HEK293 (cell line): ENCODE results near the gene FOSB.
A peak's percentile ranks its signal among the peaks of the same experiment; 100 is the strongest.

Source experiments
- CTCF ChIA-PET: fragments of 350-600 bp; formaldehyde crosslinking; extraction: SDS; loops from one replicate; lab custom pipeline; 2021; ENCODE audit warnings: antibody characterized with exemption; lab: Yijun Ruan, JAX
- POLR2A ChIA-PET: fragments of 300-600 bp; formaldehyde crosslinking; extraction: SDS; loops from one replicate; lab custom pipeline; 2020; ENCODE audit warnings: antibody characterized with exemption, inconsistent platforms; lab: Yijun Ruan, JAX
- H3K27ac ChIP-seq: fragments of 200-500 bp; sonication (Bioruptor generic); 2 replicates; pipeline ENCODE4 v1.5.1; 2014; ENCODE audit warnings: low read depth, low read length, control low read depth, inconsistent platforms; ENCODE audit errors: extremely low read depth
- H3K36me3 ChIP-seq, 2 experiments: fragments of 200-500 bp in 1 of 2; sonication (Bioruptor generic) in 1 of 2; 1 replicate in 1 of 2; 2 replicates in 1 of 2; pipeline ENCODE4 v1.5.1; 2014 to 2017; ENCODE audit warnings: inconsistent platforms in 2 of 2, low read length in 2 of 2; ENCODE audit not compliant: control insufficient read depth in 2 of 2, insufficient read depth in 1 of 2
- H3K4me1 ChIP-seq: fragments of 200-500 bp; sonication (Bioruptor generic); 2 replicates; pipeline ENCODE4 v1.5.1; 2014; ENCODE audit warnings: mild to moderate bottlenecking, low read length, inconsistent platforms; ENCODE audit not compliant: control insufficient read depth, insufficient read depth
- H3K4me3 ChIP-seq: 2 replicates; pipeline ENCODE4 v1.5.1; 2011; ENCODE audit warnings: low read depth, mild to moderate bottlenecking, control low read depth, low read length, moderate library complexity
- H3K9me3 ChIP-seq: fragments of 200-500 bp; sonication (Bioruptor generic); 2 replicates; pipeline ENCODE4 v1.5.1; 2014; ENCODE audit warnings: low read depth, low read length, inconsistent platforms; ENCODE audit not compliant: control insufficient read depth, insufficient read depth
- BCL11A ChIP-seq: fragments of 450-650 bp; formaldehyde crosslinking; IDR thresholded peaks from 2 replicates; pipeline ENCODE4 v1.5.1; 2016; ENCODE audit warnings: low read depth, missing biosample characterization, missing genetic modification characterization
- BCL11B ChIP-seq: fragments of 450-650 bp; formaldehyde crosslinking; IDR thresholded peaks from 2 replicates; pipeline ENCODE4 v1.5.1; 2016; ENCODE audit warnings: low read depth, missing biosample characterization, missing genetic modification characterization
- GLIS1 ChIP-seq: fragments of 450-650 bp; formaldehyde crosslinking; IDR thresholded peaks from 2 replicates; pipeline ENCODE4 v1.5.1; 2016; ENCODE audit warnings: missing biosample characterization, missing genetic modification characterization
- IKZF3 ChIP-seq: fragments of 450-650 bp; IDR thresholded peaks from 2 replicates; pipeline ENCODE4 v1.5.0; 2018; ENCODE audit warnings: missing biosample characterization, mild to moderate bottlenecking, missing genetic modification characterization, moderate library complexity
- KLF8 ChIP-seq: fragments of 450-650 bp; formaldehyde crosslinking; IDR thresholded peaks from 2 replicates; pipeline ENCODE4 v1.5.1; 2016; ENCODE audit warnings: missing biosample characterization, missing genetic modification characterization
- PRDM1 ChIP-seq: fragments of 450-650 bp; formaldehyde crosslinking; IDR thresholded peaks from 2 replicates; pipeline ENCODE4; 2016; ENCODE audit warnings: missing biosample characterization, missing genetic modification characterization
- SP2 ChIP-seq: fragments of 450-650 bp; formaldehyde crosslinking; IDR thresholded peaks from 2 replicates; pipeline ENCODE4 v1.5.1; 2016; ENCODE audit warnings: missing biosample characterization, missing genetic modification characterization
- ZBTB11 ChIP-seq: fragments of 450-650 bp; formaldehyde crosslinking; conservative IDR thresholded peaks from 2 replicates; pipeline ENCODE4 v1.5.1; 2016; ENCODE audit warnings: low read depth, missing biosample characterization, missing genetic modification characterization
- ZBTB17 ChIP-seq: fragments of 450-650 bp; formaldehyde crosslinking; IDR thresholded peaks from 2 replicates; pipeline ENCODE4 v1.5.1; 2016; ENCODE audit warnings: missing biosample characterization, missing genetic modification characterization
- ZBTB44 ChIP-seq: fragments of 450-650 bp; IDR thresholded peaks from 2 replicates; pipeline ENCODE4 v1.5.1; 2018; ENCODE audit warnings: missing biosample characterization, mild to moderate bottlenecking, missing genetic modification characterization
- ZEB2 ChIP-seq: fragments of 450-650 bp; formaldehyde crosslinking; IDR thresholded peaks from 2 replicates; pipeline ENCODE4 v1.5.1; 2016; ENCODE audit warnings: missing biosample characterization, missing genetic modification characterization
- ZFHX2 ChIP-seq: fragments of 450-650 bp; formaldehyde crosslinking; conservative IDR thresholded peaks from 2 replicates; pipeline ENCODE4 v1.5.1; 2016; ENCODE audit warnings: missing biosample characterization, missing genetic modification characterization
- ZFP37 ChIP-seq: fragments of 450-650 bp; formaldehyde crosslinking; IDR thresholded peaks from 2 replicates; pipeline ENCODE4 v1.5.1; 2016; ENCODE audit warnings: missing biosample characterization, missing genetic modification characterization
- ZNF121 ChIP-seq: fragments of 450-650 bp; formaldehyde crosslinking; IDR thresholded peaks from 2 replicates; pipeline ENCODE4 v1.5.1; 2016; ENCODE audit warnings: missing biosample characterization, missing genetic modification characterization
- ZNF133 ChIP-seq: fragments of 450-650 bp; formaldehyde crosslinking; IDR thresholded peaks from 2 replicates; pipeline ENCODE4 v1.5.1; 2016; ENCODE audit warnings: missing biosample characterization, missing genetic modification characterization
- ZNF184 ChIP-seq: fragments of 450-650 bp; IDR thresholded peaks from 2 replicates; pipeline ENCODE4 v1.5.1; 2018; ENCODE audit warnings: missing biosample characterization, mild to moderate bottlenecking, missing genetic modification characterization
- ZNF2 ChIP-seq: fragments of 450-650 bp; formaldehyde crosslinking; IDR thresholded peaks from 2 replicates; pipeline ENCODE4 v1.5.1; 2016; ENCODE audit warnings: missing biosample characterization, missing genetic modification characterization
- ZNF302 ChIP-seq: fragments of 450-650 bp; formaldehyde crosslinking; IDR thresholded peaks from 2 replicates; pipeline ENCODE4 v1.5.1; 2016; ENCODE audit warnings: missing biosample characterization, missing genetic modification characterization, low read depth
- ZNF335 ChIP-seq: fragments of 450-650 bp; formaldehyde crosslinking; conservative IDR thresholded peaks from 2 replicates; pipeline ENCODE4 v1.5.1; 2016; ENCODE audit warnings: missing biosample characterization, missing genetic modification characterization
- ZNF354C ChIP-seq: fragments of 450-650 bp; formaldehyde crosslinking; IDR thresholded peaks from 2 replicates; pipeline ENCODE4 v1.5.1; 2016; ENCODE audit warnings: missing biosample characterization, missing genetic modification characterization, low read depth, borderline replicate concordance
- ZNF362 ChIP-seq: fragments of 450-650 bp; formaldehyde crosslinking; IDR thresholded peaks from 2 replicates; pipeline ENCODE4 v1.5.1; 2016; ENCODE audit warnings: missing biosample characterization, missing genetic modification characterization
- ZNF416 ChIP-seq: fragments of 450-650 bp; formaldehyde crosslinking; IDR thresholded peaks from 2 replicates; pipeline ENCODE4 v1.5.1; 2016; ENCODE audit warnings: missing biosample characterization, missing genetic modification characterization
- ZNF501 ChIP-seq: fragments of 450-650 bp; formaldehyde crosslinking; IDR thresholded peaks from 2 replicates; pipeline ENCODE4 v1.5.1; 2016; ENCODE audit warnings: missing biosample characterization, missing genetic modification characterization
- ZNF561 ChIP-seq: fragments of 450-650 bp; IDR thresholded peaks from 2 replicates; pipeline ENCODE4 v1.5.1; 2018; ENCODE audit warnings: missing biosample characterization, missing genetic modification characterization, borderline replicate concordance
- ZNF626 ChIP-seq: fragments of 450-650 bp; sonication (Bioruptor Pico); formaldehyde crosslinking; IDR thresholded peaks from 2 replicates; pipeline ENCODE4 v1.5.1; 2018; ENCODE audit warnings: missing biosample characterization, missing genetic modification characterization, inconsistent platforms
- ZNF658 ChIP-seq: fragments of 450-650 bp; formaldehyde crosslinking; IDR thresholded peaks from 2 replicates; pipeline ENCODE4; 2016; ENCODE audit warnings: missing biosample characterization, missing genetic modification characterization
- ZNF660 ChIP-seq: fragments of 450-650 bp; IDR thresholded peaks from 2 replicates; pipeline ENCODE4 v1.5.1; 2018; ENCODE audit warnings: missing biosample characterization, mild to moderate bottlenecking, missing genetic modification characterization
- ZNF768 ChIP-seq: fragments of 450-650 bp; formaldehyde crosslinking; IDR thresholded peaks from 2 replicates; pipeline ENCODE4 v1.5.1; 2018; ENCODE audit warnings: missing biosample characterization, mild to moderate bottlenecking, missing genetic modification characterization

FOSB gene

GRCh38 chr19:45424191-45425058 lies 43.4 kb upstream of the FOSB start:
- CTCF ChIA-PET: interaction anchor here (0.6 to 2.1 kb wide), 8 partner anchors 15 to 66 kb away, joined by 3 to 15 read pairs (median 6); partner anchors contain the start of gene PPP1R13L
- peak overlapping the region; percentile 88 for H3K27ac ChIP-seq
- peaks cover 10% of the 10 kb centered on the region for H3K4me1 ChIP-seq
- TF ChIP-seq KLF8 (tag by site-specific recombination) (peak; percentile 6), ZBTB17 (tag by site-specific recombination) (peak; percentile 2), IKZF3 (peak; percentile 97), PRDM1 (tag by site-specific recombination) (peak; percentile 80), ZNF416 (tag by site-specific recombination) (no peak), ZNF335 (peak; percentile 71; the same call in 1 of the 2 replicates), ZBTB44 (tag by site-specific recombination) (peak; percentile 17; the same call in 1 of the 2 replicates), ZNF121 (tag by site-specific recombination) (0 out of 2 replicates have a peak, but pooled peaks have one; percentile 30), ZNF184 (tag by site-specific recombination) (no peak; the same call in 1 of the 2 replicates), ZNF658 (tag by site-specific recombination) (no peak), ZFP37 (tag by site-specific recombination) (peak; percentile 75), ZNF768 (tag by site-specific recombination) (peak; percentile 42; the same call in 1 of the 2 replicates), ZNF362 (peak; percentile 95), BCL11A (tag by site-specific recombination) (peak; percentile 45; the same call in 1 of the 2 replicates), ZBTB11 (tag by site-specific recombination) (no peak; the same call in none of the 2 replicates), BCL11B (tag by site-specific recombination) (peak; percentile 52; the same call in 1 of the 2 replicates), ZEB2 (tag by site-specific recombination) (peak; percentile 47), ZNF561 (tag by site-specific recombination) (peak; percentile 5; the same call in 1 of the 2 replicates), ZNF302 (no peak), GLIS1 (peak; percentile 71), SP2 (peak; percentile 44), ZNF2 (tag by site-specific recombination) (peak; percentile 9; the same call in 1 of the 2 replicates), ZNF133 (tag by site-specific recombination) (no peak), ZFHX2 (tag by site-specific recombination) (0 out of 2 replicates have a peak, but pooled peaks have one; percentile 19), ZNF626 (tag by site-specific recombination) (no peak), ZNF660 (tag by site-specific recombination) (0 out of 2 replicates have a peak, but pooled peaks have one; percentile 63), ZNF501 (tag by site-specific recombination) (no peak), ZNF354C (tag by site-specific recombination) (no peak)

More at GRCh38 chr19:45424191-45425058, 43.4 kb upstream of the FOSB start:
- H3K9me3 ChIP-seq: no peaks in the 10 kb centered on the region
- peaks cover 3 to 14% of the 10 kb centered on the region in 2 experiments; a peak in 2 of 3 replicates for H3K36me3 ChIP-seq
- POLR2A ChIA-PET: interaction anchor here (0.7 to 1.4 kb wide), 8 partner anchors 17 to 572 kb away, joined by 3 to 7 read pairs (median 4); partner anchors contain the start of genes FOSB and PPP1R13L
- peak overlapping the region; percentile 50 for H3K4me3 ChIP-seq
